ENCODE results near the gene GLG1. TPM values are rescaled to one million over a fixed set of nuclear protein-coding genes. Genes with fewer than 3 reads are reported as not detected.

Gene GLG1
- total and polyA plus RNA-seq, 5 donors, result 46.8 to 109 (median 98.6) TPM

- Histone ChIP-seq H3K27me3 (ENCODE audit: control insufficient read depth, insufficient read depth) (no peaks in the 10 kb centered on the region), H3K27ac (ENCODE audit: low read length) (no peak overlapping the region), H3K4me3 (ENCODE audit: low read length) (no peak overlapping the region), H3K4me1 (ENCODE audit: control insufficient read depth, insufficient read depth, low read length) (peaks cover 2% of the 10 kb centered on the region), H3K9me3 (ENCODE audit: control insufficient read depth, low read length) (no peaks in the 10 kb centered on the region)
- intact Hi-C loops (cut with DNase I), result no loop called here
- ATAC-seq, result no peak
- no peak for DNase-seq
- 88% methylated on average over 3 of the region's 3 CpGs for WGBS
These were observed 109.2 kb downstream of the GLG1 start for GRCh38 chr16:74497761-74498160.

GRCh38 chr16:74496054-74496453 is 110.9 kb downstream of the GLG1 start:
- ATAC-seq, result no peak
- Histone ChIP-seq H3K4me3 (ENCODE audit: low read length) (no peak overlapping the region), H3K27me3 (ENCODE audit: control insufficient read depth, insufficient read depth) (no peaks in the 10 kb centered on the region), H3K9me3 (ENCODE audit: control insufficient read depth, low read length) (no peaks in the 10 kb centered on the region), H3K4me1 (ENCODE audit: control insufficient read depth, insufficient read depth, low read length) (no peaks in the 10 kb centered on the region), H3K27ac (ENCODE audit: low read length) (no peak overlapping the region)
- WGBS, result over 99% methylated on average over 3 of the region's 3 CpGs
- intact Hi-C loops (cut with DNase I), result no loop called here
- no peak for DNase-seq

DNA sequence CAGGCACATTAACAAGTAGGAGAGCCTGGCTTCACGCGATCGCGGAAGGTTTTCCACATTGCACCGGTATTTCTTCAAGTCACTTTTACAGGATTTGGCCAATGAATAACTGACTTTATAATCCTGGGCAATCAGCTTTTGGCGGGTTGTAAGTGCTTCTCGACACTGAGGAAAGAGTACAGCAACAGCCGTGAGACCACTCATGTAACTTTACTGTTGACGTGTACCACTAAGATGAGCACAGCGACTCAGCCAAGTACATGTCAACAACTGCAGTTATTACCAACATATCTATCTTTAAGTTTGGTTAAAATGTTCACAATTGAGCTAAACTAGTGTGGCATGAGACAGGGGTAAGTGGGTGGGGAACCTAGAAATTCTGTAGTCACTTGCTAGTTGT is 113.9 kb downstream of the GLG1 start:
- H3K4me1 ChIP-seq (ENCODE audit: control insufficient read depth, insufficient read depth, low read length), result no peaks in the 10 kb centered on the region
- ATAC-seq (no peak), DNase-seq (no peak)
- WGBS, result 69% methylated on average over 10 of the region's 10 CpGs
- H3K9me3 ChIP-seq (ENCODE audit: control insufficient read depth, low read length), result no peaks in the 10 kb centered on the region
- no peaks in the 10 kb centered on the region for H3K27me3 ChIP-seq (ENCODE audit: control insufficient read depth, insufficient read depth)
- H3K4me3 ChIP-seq (ENCODE audit: low read length), result no peak overlapping the region
- no peak overlapping the region for H3K27ac ChIP-seq (ENCODE audit: low read length)
- intact Hi-C loops (cut with DNase I), result no loop called here

DNA sequence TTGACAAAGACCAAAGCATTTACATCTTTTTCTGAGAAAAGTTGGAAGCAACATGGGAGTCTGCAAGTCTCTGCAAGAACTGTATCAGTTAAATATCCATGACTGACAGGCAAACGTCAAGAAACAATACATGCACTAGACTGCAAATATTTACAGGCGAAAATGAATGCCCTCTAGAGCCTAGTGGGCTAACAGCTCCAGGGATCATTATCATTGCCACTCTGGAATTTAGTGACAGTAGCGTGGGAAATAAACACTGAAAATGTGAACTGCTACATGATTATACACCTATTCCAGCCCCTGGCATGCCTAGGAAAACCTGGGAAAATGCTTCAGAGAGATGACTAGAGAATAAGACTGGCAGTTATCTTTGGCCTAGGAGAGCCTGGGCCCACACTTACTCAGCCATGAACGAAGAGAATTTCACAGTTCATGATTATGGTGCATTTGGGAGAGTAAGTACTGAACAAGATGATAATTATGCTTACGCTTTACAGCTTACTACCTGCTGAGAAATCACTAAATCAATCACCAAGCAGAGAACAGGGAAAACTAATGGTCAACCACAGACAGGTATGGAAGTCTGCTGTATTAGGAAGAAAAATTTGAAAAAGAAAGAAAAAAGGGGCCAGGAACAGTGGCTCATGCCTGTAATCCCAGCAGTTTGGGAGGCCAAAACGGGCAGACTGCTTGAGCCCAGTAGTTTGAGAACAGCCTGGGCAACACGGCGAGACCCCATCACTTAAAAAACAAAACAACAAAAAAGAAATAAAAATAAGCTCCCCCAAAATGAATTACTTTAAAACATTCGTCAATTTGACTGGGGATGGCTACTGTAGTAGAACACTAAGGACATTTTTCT is 119.0 kb downstream of the GLG1 start:
- no peak for ATAC-seq
- intact Hi-C loops (cut with DNase I), result no loop called here

GRCh38 chr16:74485916-74486315 is 121.0 kb downstream of the GLG1 start:
- intact Hi-C loops (cut with DNase I), result no loop called here
- WGBS, result 63% methylated on average over 1 of the region's 1 CpG

More for the DNA sequence above, 119.0 kb downstream of the GLG1 start:
- Histone ChIP-seq H3K4me1 (ENCODE audit: control insufficient read depth, insufficient read depth, low read length) (no peaks in the 10 kb centered on the region), H3K4me3 (ENCODE audit: low read length) (no peak overlapping the region), H3K9me3 (ENCODE audit: control insufficient read depth, low read length) (no peaks in the 10 kb centered on the region), H3K27ac (ENCODE audit: low read length) (no peak overlapping the region), H3K27me3 (ENCODE audit: control insufficient read depth, insufficient read depth) (no peaks in the 10 kb centered on the region)
- 90% methylated on average over 9 of the region's 9 CpGs for WGBS
- no peak for DNase-seq

GRCh38 chr16:74480150-74481029 is 126.5 kb downstream of the GLG1 start:
- Histone ChIP-seq H3K4me3 (ENCODE audit: low read length) (no peak overlapping the region), H3K27me3 (ENCODE audit: control insufficient read depth, insufficient read depth) (no peaks in the 10 kb centered on the region), H3K9me3 (ENCODE audit: control insufficient read depth, low read length) (no peaks in the 10 kb centered on the region), H3K27ac (ENCODE audit: low read length) (no peak overlapping the region), H3K4me1 (ENCODE audit: control insufficient read depth, insufficient read depth, low read length) (no peaks in the 10 kb centered on the region)
- intact Hi-C loops (cut with DNase I), result no loop called here
- DNase-seq (peak in 2 of 3 donors; percentile 46 to 75), ATAC-seq (peak; percentile 92 to 94)
- WGBS, result 46% methylated on average over 12 of the region's 12 CpGs

More at GRCh38 chr16:74485916-74486315, 121.0 kb downstream of the GLG1 start:
- Histone ChIP-seq H3K9me3 (ENCODE audit: control insufficient read depth, low read length) (no peaks in the 10 kb centered on the region), H3K4me1 (ENCODE audit: control insufficient read depth, insufficient read depth, low read length) (no peaks in the 10 kb centered on the region), H3K27me3 (ENCODE audit: control insufficient read depth, insufficient read depth) (no peaks in the 10 kb centered on the region), H3K4me3 (ENCODE audit: low read length) (no peak overlapping the region), H3K27ac (ENCODE audit: low read length) (no peak overlapping the region)
- ATAC-seq (no peak), DNase-seq (no peak)

GRCh38 chr16:74477226-74477625 is 129.7 kb downstream of the GLG1 start:
- intact Hi-C loops (cut with DNase I), result no loop called here

GRCh38 chr16:74474416-74474815 is 132.5 kb downstream of the GLG1 start:
- 82% methylated on average over 1 of the region's 1 CpG for WGBS
- Histone ChIP-seq H3K4me3 (ENCODE audit: low read length) (no peak overlapping the region), H3K4me1 (ENCODE audit: control insufficient read depth, insufficient read depth, low read length) (no peaks in the 10 kb centered on the region), H3K9me3 (ENCODE audit: control insufficient read depth, low read length) (no peaks in the 10 kb centered on the region), H3K27me3 (ENCODE audit: control insufficient read depth, insufficient read depth) (no peaks in the 10 kb centered on the region), H3K27ac (ENCODE audit: low read length) (no peak overlapping the region)
- ATAC-seq (no peak), DNase-seq (no peak)
- intact Hi-C loops (cut with DNase I), result no loop called here

More at GRCh38 chr16:74477226-74477625, 129.7 kb downstream of the GLG1 start:
- no peak overlapping the region for H3K27ac ChIP-seq (ENCODE audit: low read length)
- DNase-seq (no peak), ATAC-seq (no peak)
- H3K27me3 ChIP-seq (ENCODE audit: control insufficient read depth, insufficient read depth), result no peaks in the 10 kb centered on the region
- H3K4me3 ChIP-seq (ENCODE audit: low read length), result no peak overlapping the region
- H3K9me3 ChIP-seq (ENCODE audit: control insufficient read depth, low read length), result no peaks in the 10 kb centered on the region
- 97% methylated on average over 4 of the region's 4 CpGs for WGBS
- H3K4me1 ChIP-seq (ENCODE audit: control insufficient read depth, insufficient read depth, low read length), result no peaks in the 10 kb centered on the region

DNA sequence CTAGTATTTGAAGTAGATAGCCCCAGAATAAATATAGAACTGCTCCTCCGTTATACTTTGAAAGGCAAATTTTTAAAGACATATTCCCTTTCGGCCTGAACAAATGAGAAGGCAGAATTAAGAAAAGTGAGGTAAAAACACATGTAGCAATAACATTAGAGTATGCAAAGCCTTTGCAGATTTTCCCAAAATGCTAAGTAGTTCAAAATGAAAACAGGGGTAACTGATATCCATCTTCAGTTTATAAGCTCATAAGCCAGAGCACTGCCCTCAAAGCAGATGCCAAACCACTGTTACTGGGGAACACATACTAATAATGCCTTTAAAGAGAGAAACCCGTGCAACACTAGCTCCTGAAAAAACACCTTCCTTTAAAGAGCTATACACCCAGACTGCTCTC is 134.4 kb downstream of the GLG1 start:
- H3K27ac ChIP-seq (ENCODE audit: low read length), result no peak overlapping the region
- intact Hi-C loops (cut with DNase I), result no loop called here
- no peak overlapping the region for H3K4me3 ChIP-seq (ENCODE audit: low read length)
- WGBS, result 62% methylated on average over 3 of the region's 3 CpGs
- no peaks in the 10 kb centered on the region for H3K4me1 ChIP-seq (ENCODE audit: control insufficient read depth, insufficient read depth, low read length)
- H3K9me3 ChIP-seq (ENCODE audit: control insufficient read depth, low read length), result no peaks in the 10 kb centered on the region
- no peaks in the 10 kb centered on the region for H3K27me3 ChIP-seq (ENCODE audit: control insufficient read depth, insufficient read depth)
- ATAC-seq (no peak), DNase-seq (no peak)

- Histone ChIP-seq H3K9me3 (ENCODE audit: control insufficient read depth, low read length) (no peaks in the 10 kb centered on the region), H3K4me1 (ENCODE audit: control insufficient read depth, insufficient read depth, low read length) (no peaks in the 10 kb centered on the region), H3K27ac (ENCODE audit: low read length) (no peak overlapping the region), H3K27me3 (ENCODE audit: control insufficient read depth, insufficient read depth) (no peaks in the 10 kb centered on the region), H3K4me3 (ENCODE audit: low read length) (no peak overlapping the region)
- ATAC-seq (no peak), DNase-seq (no peak)
- intact Hi-C loops (cut with DNase I), result no loop called here
- 78% methylated on average over 3 of the region's 3 CpGs for WGBS
These were observed 134.9 kb downstream of the GLG1 start for GRCh38 chr16:74472010-74472409.

DNA sequence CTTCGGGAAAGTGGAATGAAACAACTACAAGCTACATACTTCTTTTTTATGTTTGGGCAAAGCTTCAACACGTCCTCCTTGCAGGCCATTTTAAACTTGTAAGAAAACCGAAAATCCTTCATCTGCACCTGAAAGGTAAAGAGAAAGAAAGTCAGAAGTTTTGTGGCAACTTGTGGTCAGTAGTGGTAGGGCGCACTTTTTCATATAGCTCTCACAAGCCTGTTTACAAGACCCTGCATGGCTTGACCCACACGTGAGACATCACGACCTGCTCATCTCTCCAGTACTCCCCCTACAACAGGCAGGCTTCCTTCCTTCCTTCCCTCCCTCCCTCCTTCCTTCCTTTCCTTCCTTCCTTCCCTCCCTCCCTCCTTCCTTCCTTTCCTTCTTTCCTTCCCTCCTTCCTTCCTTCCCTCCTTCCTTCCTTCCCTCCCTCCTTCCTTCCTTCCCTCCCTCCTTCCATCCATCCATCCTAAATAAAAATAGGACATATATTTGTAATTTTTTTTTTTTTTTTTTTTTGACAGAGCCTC is 136.9 kb downstream of the GLG1 start:
- no peak overlapping the region for H3K4me3 ChIP-seq (ENCODE audit: low read length)
- ATAC-seq, result no peak
- H3K27ac ChIP-seq (ENCODE audit: low read length), result no peak overlapping the region
- intact Hi-C loops (cut with DNase I), result no loop called here
- H3K4me1 ChIP-seq (ENCODE audit: control insufficient read depth, insufficient read depth, low read length), result no peaks in the 10 kb centered on the region
- H3K27me3 ChIP-seq (ENCODE audit: control insufficient read depth, insufficient read depth), result no peaks in the 10 kb centered on the region
- no peak for DNase-seq
- no peaks in the 10 kb centered on the region for H3K9me3 ChIP-seq (ENCODE audit: control insufficient read depth, low read length)
- WGBS, result 69% methylated on average over 6 of the region's 6 CpGs

Data from right cardiac atrium (tissue), 5 donors.